Measurements from ENCODE around the gene ZNF888.

DNA sequence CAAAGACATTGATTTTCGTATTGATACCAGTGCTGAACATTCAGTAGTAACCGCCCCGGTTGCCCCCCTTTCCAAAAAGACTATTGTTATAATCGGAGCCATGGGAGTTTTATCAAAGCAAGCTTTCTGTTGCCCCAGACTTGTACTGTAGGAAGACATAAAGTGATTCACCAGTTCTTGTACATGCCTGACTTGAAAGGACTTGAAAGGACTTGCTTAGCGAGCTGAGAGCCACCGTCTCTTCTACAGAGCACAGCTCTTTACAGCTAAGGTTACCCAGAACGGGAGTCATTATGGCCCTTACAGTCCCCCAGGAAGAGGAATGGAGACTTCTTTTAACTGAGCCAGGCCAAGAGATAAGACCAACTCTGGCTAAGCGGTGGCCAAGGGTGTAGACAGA, 34.4 kb upstream of the ZNF888 start:
- no peak for TF ChIP-seq EZH2phosphoT487 (IDR thresholded peaks at IDR 0.05; ENCODE audit: insufficient read depth, low read depth)
- TF ChIP-seq EZH2 (IDR thresholded peaks at IDR 0.05; ENCODE audit: insufficient read depth, poor library complexity, severe bottlenecking) = no peak

Measured in GM23248 (cell line).